GM18526 (cell line): ENCODE results near the gene PTPRE.

Experiments
- POLR2A ChIP-seq: IDR thresholded peaks from 3 replicates; pipeline ENCODE4 v1.6.1; 2011; ENCODE audit not compliant: insufficient read length; ENCODE audit errors: extremely low read depth

The PTPRE gene

DNA sequence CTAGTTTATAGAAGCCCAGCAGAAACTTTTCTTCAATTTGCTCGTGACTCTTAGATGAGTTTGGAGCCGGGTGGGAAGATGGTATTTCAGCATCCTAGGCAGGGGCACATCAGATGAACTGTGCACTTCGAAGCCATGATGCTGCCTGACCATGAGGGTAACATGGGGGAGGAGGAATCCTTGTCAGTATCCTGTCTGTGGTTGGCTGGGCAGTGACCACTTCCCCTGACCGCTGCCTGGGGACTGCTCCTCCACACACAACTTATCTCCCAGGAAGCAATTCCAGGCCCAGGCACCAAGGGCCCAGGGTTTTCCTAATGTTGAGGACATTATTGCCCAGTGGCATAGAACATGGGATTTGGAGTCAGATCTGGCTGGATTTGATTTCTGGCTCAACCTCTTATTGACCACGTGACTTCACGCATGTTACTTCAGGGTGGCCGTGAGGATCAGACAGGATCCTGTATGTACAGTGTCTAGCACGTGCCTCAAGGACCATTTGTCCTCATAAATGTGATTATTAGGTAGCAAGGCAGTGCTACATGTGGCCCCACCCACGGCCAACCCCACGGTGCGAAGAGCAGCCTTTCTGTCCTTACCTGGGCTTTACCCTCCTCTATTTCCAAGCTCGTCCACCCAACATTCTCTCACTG lies 65.2 kb downstream of the PTPRE start:
- TF ChIP-seq POLR2A, result no peak

DNA sequence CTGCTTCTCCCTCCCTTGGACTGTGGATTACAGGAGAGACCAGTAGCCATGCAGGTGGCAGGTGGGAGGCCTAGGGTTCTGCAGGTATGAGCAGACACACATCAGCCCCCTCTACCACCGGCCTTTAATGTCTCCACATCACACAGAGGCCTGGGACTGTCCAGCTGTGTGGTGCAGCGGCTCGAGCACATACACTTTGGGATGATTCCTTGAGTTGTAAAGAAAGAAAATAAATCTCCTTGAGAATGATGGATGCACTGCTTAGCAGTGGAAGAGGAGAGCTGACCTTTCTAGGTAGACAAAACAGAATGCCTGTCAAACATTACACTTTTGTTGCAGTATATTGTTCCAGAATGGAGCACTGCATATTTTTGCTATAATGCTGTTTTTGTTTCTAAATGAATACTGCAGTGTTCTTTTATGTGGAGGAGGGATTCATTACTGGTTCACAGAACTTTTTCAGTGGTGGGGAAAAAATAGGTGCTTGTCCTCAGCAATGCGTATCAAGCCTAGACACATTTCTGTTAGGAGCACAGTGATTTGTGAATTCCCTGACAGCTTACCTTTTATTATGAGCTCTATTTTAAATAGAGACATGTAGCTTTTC lies 66.0 kb downstream of the PTPRE start:
- TF ChIP-seq POLR2A, result no peak

DNA sequence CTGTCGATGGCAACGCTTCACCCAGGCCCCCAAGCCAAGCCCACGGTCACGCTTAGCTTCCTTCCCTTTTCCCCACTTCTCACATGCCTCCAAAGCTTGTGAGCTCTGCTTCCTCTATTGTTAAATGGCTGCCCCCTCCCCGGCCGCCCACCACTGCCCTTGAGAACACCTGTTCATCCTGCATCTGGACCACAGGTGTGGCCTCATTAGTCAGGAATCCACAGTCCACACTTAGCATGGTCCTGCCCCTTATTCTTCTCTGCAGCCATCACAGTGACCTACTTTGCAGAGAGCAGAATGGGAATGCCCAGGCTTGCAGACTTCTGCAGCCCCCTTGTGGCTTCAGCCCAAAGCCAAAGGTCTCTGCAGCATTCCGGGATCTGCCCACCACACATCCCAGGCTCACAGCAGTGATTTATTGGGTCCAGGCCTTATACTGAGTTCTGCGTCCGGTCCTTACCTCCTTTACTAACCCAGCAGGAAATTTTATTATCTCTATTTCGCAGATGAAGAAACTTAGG lies 66.9 kb downstream of the PTPRE start:
- TF ChIP-seq POLR2A, result no peak

DNA sequence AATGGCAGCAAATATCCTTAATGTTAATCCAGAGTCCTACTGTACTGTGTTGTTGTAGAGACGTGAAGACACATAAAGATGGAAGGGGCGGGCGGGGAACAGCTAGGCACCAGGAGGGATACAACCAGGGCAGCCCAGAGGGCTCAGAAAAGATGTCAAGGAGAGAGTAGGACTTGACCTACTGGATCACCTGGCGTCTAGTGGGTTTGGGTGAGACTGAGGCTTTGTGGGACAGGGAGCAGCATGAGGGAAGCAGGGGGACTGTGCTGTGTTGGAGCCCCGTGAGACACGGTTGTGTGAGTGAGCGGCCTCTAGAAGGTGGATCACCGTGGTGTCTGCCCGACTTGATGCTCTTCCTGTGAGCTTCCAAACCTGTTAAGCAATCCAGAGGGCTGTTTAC lies 68.0 kb downstream of the PTPRE start:
- TF ChIP-seq POLR2A, result no peak

DNA sequence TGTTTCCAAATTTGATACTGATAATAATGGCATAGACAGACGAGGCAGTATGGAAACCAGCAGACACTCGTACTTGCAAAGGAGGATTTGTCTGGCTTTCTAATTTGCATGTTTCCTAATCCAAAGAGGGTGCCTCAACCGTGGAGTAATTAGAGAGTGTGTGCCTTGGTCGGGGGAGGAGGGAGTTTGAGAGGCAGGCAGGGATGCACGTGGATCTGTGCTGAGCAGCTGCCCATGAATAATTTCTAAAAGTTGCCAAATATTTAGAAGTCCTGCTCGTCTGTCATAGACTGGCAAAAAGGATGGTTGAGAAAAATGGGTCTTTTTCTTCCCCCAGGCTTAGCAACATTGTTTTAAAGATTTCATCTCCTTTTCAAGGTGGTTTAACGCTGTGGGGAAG lies 69.4 kb downstream of the PTPRE start:
- TF ChIP-seq POLR2A, result no peak

DNA sequence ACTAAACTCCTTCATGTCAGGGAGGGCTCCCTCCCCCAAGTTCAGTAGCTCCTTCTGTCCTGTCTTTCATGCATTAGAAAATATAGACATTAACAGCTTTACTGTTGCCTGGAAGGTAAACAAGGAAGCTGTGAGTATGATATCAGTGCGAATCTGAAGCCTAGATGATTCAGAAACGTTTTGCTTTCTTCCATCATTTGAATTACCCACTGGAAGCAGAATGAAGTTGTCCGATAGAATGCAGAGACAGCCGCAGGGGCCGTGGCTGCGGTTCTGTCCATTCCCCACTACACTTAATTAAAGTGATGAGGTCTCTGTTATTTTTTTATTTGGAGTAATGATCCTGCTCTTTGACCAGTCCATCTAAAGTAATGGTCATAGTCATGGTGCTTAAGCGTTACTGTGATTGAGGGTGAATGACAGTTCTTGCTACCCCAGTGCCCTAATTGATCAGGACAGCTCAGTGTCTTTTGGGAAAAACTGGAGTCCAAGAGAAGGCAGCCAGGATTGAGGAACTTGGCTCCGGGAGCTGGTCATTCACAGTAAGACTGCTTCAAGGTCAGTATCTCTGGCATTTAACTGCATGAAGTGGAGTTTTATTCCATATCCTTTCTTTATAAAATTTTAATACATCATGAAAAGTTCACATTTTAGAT lies 69.9 kb downstream of the PTPRE start:
- TF ChIP-seq POLR2A, result no peak

DNA sequence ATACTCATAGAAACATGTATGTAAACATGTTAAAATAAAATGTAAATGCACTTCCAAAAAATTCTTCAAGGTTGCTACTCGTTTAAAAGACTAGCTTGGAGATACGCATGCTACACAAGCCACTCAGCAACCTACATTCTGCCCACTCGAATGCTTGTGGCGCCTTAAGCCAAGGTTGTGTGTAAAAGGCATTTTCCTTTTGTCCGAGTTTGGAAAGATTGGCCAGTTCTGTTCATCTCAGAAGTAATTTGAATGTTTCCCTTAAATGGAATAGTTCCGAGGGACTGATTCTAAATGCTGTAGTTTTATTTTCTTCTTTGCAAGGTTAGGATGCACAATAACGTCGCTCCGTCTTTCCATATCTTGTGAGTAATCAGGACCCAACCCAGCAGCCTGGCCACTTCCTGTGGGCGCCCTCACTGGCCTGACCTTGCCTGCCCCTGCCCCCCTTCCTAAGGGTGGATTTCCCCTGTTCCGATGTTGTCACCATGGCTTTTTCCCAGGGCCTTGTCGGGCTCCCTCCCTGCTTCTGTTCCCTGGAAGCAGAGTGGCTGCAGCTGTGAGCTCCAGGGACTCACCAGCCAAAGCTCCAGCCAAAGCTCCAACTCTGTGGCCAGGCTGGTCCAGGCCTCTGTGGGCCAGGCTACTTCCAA lies 70.6 kb downstream of the PTPRE start:
- TF ChIP-seq POLR2A, result no peak

DNA sequence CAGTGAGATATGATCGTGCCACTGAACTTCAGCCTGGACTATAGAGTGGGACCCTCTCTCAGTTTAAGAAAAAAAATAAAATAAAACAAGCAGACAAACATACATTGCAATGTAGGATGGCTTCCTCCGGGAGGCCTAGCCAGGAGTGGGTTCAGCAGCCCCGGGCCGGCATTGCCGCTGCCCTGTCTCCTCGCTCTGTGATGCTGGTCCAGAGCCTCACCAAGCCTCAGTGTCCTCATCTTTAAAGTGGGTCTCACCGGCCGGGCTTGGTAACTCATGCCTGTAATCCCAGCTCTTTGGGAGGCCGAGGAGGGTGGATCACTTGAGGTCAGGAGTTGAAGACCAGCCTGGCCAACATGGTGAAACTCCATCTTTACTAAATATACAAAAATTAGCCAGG lies 71.6 kb downstream of the PTPRE start:
- no peak for TF ChIP-seq POLR2A

DNA sequence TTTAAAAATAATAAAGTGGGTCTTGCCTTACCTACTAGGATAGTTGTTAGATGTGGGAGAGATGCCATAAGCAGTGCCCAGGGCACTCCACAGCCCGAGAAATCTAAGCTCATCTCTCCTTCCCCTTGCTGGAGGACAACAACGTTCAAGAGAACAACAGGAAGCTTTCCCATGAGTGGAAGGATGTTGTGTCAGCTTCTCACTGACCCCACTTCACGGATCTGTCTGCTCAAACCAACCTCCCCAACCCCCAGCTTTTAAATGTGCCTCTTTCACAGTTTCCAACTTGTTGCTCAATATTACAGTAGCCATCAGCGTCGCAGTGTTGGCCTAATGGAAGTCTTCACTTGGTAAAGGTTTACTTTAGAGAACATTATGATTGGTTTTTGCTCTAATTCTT lies 72.1 kb downstream of the PTPRE start:
- TF ChIP-seq POLR2A, result no peak

DNA sequence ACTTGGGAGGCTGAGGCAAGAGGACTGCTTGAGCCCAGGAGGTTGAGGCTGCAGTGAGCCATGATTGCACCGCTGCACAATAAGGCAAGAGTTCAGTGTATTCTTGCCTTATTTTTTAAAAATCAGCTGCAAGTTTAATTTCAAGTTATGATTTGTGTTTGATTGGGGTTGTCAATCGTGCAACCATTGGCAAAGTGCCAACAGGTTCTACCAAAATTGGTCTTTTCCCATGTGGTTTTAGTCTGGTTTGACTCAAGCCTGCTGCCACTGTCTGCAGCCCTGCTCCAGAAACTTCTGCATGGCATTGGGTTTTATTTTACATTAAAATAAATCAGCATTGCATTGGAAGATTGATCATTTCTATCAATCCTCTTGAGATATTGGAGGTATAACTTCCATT lies 72.7 kb downstream of the PTPRE start:
- TF ChIP-seq POLR2A, result no peak

DNA sequence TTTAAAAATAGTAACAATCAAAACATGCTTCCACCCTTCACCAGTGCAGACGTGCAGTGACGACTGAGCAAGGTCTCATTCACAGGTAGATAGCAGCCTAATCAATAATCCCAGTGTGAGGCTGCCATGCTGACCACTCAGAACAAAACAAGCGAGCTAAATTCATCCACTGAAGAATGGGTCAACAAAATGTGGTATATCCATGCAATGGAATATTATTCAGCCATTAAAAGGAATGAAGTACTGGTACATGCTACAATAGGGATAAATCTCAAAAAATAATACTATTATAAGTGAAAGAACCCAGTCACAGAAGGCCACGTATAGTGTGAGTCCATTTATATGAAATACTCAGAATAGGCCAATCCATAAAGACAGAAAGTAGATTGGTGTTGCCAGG lies 74.0 kb downstream of the PTPRE start:
- TF ChIP-seq POLR2A, result no peak

DNA sequence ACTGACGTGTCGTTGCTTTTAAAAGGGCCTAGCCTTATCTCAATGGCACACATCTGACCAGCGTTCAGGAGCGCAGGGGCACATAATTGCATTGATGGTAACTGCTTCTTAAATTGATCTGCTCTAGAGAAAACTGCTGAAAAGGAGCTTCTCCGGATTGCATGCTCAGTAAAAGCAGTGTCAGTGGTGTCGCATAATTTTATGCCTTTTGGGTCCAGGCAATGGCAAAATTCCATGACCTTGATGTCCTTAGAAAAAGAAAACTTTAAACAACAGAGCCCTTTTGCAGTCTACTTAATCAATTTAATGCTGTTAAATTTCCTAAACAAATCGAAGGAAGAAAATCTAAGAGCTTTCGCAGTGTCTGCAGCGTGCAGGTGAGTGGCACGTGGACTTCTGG lies 75.7 kb downstream of the PTPRE start:
- no peak for TF ChIP-seq POLR2A

DNA sequence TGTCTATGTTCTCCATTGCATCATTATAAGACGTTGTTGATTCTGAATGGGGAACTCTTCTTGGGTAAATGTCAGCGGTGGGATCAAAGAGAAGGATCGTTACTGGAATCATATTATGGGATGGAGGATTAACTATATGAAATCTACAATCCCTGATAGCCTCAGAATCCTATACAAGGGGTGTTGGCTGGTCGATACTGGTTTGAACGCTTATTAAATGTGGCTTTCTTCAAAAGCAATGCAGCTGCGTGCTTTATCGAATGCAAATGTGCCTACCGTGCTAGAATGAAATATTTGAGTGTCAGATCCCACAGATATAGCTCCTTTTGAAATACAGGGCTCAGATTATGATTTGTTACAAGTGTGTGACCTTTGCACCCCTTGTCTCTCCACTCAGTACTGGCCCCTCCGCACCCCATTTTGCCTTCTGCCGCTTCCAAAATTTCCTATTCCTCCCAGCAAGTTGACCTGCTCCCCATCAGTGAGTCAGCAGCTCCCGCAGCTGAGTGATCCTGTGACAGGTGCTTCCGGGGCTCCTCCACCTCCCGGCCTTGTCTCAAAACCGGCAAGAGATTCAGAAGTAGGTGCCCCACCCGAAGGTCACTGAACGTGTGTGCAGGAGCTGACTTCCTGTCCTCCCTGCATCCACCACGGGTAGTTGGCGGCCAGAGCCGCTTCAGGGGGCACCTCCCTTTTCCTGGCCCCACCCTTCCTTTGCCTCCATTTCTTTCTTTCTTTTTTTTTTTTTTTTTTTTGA lies 76.6 kb downstream of the PTPRE start:
- no peak for TF ChIP-seq POLR2A

DNA sequence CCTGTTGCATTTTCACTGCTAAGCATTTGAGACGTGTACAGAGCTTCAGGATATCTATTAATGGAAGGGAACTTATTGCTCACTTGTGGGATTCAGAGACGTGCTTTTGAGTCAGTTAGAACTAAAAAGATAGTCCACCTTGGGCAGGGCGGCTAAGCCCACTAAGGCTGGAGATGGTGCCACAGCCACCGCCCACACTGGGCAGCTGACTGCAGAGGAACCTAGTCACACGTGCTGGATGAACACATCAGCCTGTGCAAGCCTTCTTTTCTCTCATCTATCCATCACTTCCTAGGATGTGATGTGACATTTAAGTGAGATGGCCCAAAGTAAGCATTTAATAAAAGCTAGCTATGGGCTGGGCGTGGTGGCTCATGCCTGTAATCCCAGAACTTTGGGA lies 78.0 kb downstream of the PTPRE start:
- no peak for TF ChIP-seq POLR2A
